Activated CD8-positive, alpha-beta memory T cell treated with anti-CD3 and anti-CD28 coated beads for 48 hours (primary cell): ENCODE results near the gene PODN.

ENCODE experiments used
- DNase-seq, 3 experiments: peaks; one replicate each; pipeline ENCODE4 v3.0.0-alpha.2; 2020; ENCODE audit warnings: low read depth in 2 of 3, low spot score in 2 of 3

The PODN gene

DNA sequence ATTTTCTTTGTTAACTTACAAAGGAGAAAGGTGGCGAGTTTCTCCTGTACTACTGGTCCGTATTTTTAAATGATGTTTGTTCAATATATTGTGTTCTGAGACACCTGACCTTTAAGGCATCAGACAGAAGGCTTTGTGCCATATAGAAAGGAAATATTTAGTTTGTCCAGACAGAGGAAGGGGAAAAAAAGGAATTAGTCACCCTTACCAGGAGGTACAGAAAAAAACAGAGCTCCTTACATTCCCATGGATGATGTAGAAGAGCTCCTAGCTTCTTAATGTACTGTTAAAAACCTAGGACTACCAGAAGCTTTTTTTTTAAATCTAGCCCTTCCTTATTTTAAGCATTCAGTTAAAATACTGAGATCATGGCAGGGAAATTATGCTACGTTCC lies 12.4 kb upstream of the PODN start:
- DNase-seq, result no peak

DNA sequence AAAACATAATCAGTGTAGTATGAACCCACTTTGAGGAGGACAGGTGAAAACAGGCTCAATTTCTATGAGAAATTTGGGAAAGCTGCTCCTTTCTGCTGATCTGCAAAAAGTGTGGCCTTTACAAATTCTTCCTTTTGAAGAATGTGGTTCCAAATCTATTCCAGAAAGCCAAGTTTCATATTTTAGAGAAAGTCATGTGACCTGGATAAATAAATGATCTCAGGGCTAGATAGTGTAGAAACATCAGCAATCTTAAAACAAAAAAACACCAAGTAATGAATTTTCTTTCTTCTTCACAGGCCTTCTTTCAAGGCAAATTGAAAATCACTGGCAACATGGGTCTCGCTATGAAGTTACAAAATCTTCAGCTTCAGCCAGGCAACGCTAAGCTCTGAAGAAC lies 11.7 kb upstream of the PODN start:
- no peak for DNase-seq

DNA sequence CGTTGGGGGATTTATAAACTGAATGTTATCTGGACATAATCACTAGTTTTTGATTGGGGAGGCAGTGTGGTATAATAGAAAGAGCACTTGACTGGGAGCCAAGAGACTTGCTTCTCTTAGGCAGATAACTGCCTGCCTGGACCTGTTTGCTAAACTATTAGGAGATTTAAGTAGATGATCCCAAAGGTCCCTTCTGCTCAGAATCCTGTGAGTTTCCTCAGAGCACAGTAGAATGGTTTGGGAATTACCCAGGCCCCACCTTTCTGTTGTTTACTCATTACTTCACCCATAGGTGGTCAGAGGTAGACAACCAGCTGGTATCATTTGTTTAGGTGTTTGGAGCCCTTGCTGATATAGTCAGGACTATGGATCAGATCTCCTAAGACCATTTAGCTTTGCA lies 10.3 kb upstream of the PODN start:
- no peak for DNase-seq

DNA sequence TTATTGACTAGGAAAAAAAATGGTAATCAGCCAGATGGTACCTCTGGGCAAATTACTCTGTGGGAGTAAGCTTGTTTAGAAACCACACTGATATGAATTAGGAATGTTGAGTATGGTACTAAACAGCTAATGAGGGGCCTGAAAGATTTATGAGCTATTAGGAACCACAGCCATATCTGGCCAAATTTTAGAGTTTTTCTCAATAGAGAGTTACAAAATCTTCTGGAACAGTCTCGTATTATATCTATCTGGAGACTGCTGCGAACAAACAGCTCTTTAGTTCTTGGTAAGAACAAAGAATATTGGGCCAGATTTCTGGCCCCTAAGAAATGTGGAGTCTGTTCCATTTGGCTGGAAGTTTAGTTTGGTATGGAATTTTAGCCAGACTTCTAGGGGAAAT lies 4.9 kb upstream of the PODN start:
- no peak for DNase-seq

- no peak for DNase-seq
Measured at GRCh38 chr1:53060579-53060978, 1.4 kb upstream of the PODN start.

DNA sequence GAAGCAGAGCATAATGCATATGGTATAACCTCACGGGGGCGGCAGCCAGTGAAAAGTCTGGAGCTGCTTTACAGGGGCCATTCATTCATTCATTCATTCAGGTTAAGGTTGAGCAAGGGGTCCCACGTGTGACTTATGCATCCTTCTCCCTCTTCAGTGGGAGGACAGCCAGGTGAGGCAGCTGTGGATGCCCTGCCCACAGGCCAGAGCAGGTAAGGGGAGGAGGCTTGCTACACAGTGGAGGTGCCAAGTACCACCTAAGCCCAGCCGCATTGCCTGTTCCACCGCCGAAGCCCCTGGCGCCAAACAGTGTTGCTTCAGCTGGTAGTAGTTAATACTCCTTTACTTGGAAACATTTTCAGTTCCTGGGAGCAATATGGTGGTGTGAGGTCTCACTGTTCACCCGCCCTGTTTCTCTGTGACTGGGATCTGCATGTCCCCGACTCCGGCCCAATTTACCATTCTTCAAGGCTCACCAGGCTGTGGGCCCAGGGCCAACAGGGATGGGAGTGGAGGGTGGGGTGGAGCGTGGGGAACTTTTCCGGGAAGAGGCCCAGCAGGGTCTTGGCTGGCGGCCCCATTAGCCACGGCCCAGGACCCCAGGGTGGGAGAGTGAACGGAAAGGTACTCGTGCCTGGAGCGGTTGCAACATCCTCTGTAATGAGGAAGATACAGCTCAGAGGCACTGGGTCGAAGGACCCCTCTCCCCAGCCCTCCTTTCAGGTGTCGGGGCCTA lies 722 bp upstream of the PODN start:
- DNase-seq, result no peak

DNA sequence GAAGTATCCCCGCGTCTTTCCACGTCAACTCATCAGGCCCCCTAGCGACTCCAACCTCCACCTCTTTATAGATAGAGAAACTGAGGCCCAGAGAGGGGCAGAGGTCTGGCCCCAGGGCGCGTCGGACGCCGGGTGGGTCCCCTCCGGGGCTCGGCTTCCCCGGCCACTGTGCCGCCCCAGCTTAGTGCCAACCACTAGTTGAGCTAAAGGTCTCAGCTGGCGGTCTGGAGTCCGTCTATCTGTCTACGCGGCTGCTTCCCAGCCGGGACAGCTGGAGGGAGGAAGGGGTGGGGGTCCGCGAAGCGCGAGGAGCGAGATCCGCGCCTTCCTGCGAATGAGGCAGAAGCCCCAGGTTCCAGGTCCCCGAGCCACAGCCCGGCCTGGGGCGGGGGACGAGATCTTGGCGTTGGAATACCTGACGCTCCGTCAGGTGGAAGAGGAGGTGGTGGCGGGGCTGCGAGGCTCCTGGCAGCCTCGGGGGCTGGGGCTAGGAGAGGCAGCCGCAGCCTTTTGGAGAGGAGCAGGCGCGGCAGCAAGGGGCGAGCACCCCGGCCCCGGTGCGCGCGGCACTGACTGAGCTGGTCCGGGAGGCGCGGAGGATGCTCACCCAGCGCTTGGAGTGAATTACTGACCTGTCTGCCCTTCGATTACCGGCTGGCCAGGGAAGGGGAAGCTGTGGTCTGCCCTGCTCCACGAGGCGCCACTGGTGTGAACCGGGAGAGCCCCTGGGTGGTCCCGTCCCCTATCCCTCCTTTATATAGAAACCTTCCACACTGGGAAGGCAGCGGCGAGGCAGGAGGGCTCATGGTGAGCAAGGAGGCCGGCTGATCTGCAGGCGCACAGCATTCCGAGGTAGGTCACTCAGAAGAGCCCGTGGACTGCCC lies 937 bp downstream of the PODN start:
- no peak for DNase-seq

DNA sequence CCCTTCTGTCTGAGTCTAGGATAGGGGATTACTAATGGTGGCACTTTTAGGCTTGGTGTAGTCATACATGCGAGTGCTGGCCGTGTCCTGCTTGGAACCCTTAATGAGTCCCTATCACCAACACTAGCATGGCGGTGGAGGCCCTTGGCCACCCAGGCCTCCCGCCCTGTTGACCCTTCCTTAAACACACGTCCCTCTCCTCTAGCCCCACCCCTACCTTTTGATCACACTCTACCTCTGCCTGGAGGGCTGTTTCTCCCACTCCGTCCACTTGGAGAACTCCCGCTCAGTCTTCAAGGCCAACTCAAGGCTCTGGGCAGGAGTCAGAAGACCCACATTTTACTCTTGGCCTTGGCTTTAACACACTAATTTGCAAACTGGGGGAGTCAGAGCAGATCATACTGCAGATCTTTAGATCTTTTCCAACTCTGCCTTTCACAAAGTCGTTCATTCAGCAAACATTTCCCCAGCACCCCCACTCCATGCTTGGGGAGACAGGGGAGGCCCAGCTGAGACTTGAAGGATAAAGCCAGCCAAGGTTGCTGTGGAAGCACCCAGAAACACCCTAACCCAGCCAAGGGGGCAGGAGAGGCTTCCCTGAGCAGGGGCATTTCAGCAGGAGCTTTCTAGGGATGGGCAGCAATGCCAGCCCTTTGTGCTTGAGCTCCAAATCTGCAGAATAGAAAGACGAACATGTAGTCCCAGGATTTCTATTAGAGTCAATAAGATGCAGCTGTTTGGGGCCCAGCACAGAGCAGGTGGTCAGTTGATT lies 1.9 kb downstream of the PODN start:
- DNase-seq, result no peak

DNA sequence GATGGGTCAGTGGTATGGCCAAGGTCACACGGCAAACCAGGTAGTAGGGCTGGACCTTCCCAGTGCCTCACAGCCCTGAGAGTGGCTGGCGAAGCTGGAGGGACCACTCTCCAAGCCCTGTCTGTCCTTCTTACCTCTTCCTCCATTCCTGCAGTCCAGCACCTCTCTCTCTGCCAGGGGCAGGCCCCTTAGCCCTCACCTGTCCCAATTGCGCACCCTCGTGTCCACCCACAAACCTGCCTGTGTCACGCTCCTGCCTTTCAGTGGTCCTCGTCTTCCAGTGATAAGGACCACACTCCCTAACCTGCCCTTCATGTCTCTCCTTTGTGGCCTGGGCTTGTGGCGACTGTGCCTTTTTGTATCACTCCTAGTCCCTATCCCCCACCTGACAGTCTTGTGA lies 3.4 kb downstream of the PODN start:
- no peak for DNase-seq

GRCh38 chr1:53066488-53066887 lies 4.5 kb downstream of the PODN start:
- no peak for DNase-seq

- no peak for DNase-seq
Measured at GRCh38 chr1:53066891-53067738, 5.1 kb downstream of the PODN start.

- DNase-seq, result no peak
Measured at GRCh38 chr1:53067886-53068285, 5.9 kb downstream of the PODN start.

DNA sequence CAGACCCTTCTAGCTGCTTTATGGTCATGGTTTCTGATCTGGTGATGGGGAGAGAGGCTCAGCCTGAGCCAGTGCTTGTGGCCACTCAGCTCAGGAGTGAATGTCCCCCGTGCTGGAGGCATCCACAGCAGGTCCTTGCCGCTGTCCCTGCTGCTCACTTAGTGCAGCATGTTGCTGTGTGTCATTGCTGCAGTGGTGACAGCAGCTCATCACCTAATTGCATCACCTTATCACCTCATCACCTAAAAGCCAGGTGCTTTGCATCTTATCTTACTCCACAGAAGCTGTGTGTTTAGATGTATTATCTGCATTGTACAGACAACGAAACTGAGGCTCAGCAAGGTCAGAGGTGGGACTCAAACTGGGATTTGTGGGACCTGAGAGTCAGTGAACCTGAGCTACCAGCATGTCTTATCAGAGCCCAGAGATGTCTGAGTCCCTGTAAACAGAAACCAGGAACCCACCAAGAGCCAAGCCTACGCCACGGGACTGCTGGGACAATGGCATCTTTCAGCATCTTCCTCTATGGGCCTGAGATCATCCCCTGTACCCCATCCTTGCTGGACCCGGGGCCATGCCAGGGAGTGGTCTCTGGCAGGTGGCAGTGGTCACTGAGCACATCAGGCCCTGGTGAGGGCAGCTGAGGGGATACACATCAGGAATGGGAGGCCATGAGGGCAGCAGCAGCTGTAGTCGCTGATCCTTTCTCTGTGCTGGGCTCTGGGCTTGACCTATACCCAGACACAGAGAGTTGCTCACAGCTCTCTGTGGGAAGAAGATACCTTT lies 6.5 kb downstream of the PODN start:
- no peak for DNase-seq

DNA sequence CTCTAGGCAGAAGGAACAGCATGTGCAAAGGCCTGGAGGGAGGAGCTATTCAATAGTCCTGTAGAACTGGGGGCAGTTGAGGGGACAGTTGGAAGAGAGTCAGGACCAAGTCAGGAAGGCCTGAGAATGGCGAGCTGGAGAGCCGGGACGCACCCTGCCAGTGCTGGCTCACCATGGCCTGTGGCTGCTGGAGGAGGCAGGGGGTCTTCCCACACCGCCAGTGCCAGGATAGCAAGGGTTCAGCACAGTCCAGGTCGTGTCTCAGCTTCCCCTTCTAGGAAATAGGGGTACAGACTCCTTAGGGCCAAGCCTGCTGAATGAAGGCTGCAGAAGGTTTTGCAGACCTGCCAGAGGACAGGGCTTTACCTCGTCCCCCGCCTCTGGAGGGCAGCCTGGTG lies 7.3 kb downstream of the PODN start:
- DNase-seq, result no peak

- no peak for DNase-seq
Measured at GRCh38 chr1:53069663-53070327, 7.8 kb downstream of the PODN start.

- no peak for DNase-seq
Measured at GRCh38 chr1:53070621-53071020, 8.6 kb downstream of the PODN start.

DNA sequence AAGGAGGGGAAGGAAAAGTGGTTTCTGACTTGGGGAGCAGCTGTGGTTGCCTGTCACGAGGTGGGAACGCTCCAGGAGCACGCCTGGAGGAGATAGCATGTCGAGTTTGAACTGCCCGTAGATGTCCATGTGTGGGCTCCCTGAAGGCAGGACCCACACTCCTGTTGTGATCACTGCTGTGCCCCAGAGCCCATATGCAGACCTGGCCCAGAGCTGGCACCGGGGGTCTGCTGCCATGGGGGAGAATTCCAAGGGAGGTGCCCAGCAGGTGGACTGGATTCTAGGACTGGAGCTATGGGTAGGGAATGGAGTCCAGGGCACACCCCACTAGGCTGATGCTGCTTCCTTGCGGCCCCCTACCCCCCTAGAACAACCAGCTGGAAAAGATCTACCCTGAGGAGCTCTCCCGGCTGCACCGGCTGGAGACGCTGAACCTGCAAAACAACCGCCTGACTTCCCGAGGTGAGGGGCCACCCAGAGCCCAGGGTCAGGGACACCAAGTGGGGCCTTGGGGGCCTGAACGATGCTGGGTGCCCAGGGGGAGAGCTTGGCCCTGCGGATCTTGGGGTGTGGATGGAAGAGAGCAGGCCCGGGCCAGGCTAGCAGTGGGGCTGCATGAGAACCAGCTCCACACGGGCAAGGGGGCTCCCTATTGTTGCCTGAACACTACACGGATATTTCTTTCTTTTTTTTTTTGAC lies 9.3 kb downstream of the PODN start:
- DNase-seq, result no peak

- no peak for DNase-seq
Measured at GRCh38 chr1:53071915-53072314, 9.9 kb downstream of the PODN start.

DNA sequence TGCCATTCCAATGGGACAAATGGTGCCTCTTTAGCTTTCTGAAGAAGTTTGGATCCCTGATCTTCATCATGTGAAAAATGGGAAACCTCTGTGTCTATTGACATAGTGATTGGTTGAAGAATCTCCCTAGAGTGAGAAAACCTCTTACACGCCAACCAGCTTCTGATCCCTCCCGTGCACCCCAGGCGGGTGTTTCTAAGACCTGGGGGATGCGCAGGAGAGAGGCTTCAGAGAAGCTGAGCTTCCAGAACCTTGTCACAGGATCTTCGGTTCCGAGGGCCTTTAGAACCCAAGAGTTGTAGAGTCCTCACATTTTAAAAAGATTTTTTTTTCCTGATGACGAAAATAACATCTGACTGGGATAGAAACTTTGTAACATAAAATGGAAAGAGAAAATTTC lies 11.3 kb downstream of the PODN start:
- no peak for DNase-seq
